Measurements from ENCODE around the gene SAP25. TPM values are rescaled to one million over a fixed set of nuclear protein-coding genes. Genes with fewer than 3 reads are reported as not detected.

The SAP25 gene
- total RNA-seq, 1 donor from 2014 or later: 1.9 TPM

DNA sequence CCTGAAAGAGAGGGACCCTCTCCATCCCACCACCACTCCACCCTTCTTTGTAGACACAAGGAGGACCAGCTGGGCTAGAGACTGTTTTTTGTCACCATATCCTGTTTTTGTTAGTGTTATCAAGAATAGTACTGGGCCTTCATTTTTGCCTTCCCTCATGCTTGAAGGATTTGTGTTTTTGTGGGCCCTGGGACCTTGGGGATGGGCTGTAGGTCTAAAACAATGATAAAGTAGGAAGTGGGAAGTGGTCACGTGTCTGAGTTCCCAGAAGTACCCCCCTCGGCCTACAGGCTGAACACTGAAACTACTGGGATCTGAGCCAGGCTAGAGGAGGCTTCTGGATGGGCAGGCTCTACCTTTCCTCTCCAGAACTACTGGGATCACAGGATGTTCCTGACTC lies 25.8 kb downstream of the SAP25 start:
- Histone ChIP-seq H2AFZ (ENCODE audit: low read depth, low read length) (no peak overlapping the region), H3K4me3 (ENCODE audit: insufficient read depth, low read depth, low read length) (no peak overlapping the region), H3K4me2 (ENCODE audit: low read length) (no peak overlapping the region), H3K27me3 (ENCODE audit: insufficient read depth, low read length) (no peaks in the 10 kb centered on the region), H4K20me1 (ENCODE audit: insufficient read depth, low read length) (no peaks in the 10 kb centered on the region), H3K9me3 (ENCODE audit: insufficient read depth, low read depth, low read length) (no peaks in the 10 kb centered on the region), H3K9ac (ENCODE audit: low read length) (no peak overlapping the region), H3K27ac (ENCODE audit: low read depth, low read length) (no peak overlapping the region), H3K36me3 (ENCODE audit: insufficient read depth, low read length) (peaks cover 2% of the 10 kb centered on the region), H3K79me2 (ENCODE audit: insufficient read depth, low read length) (peaks cover 11% of the 10 kb centered on the region), H3K4me1 (ENCODE audit: insufficient read depth, low read length) (peaks cover 34% of the 10 kb centered on the region)
- FAIRE-seq (no peak), DNase-seq (ENCODE audit: low read depth) (no peak)
- Mint-ChIP-seq H3K4me3 (ENCODE audit: unreplicated experiment) (no peak overlapping the region), H3K36me3 (ENCODE audit: low read depth, unreplicated experiment) (no peaks in the 10 kb centered on the region), H3K27me3 (ENCODE audit: low read depth, unreplicated experiment) (no peaks in the 10 kb centered on the region), H3K9me3 (ENCODE audit: unreplicated experiment) (no peaks in the 10 kb centered on the region), H3K27ac (ENCODE audit: unreplicated experiment) (peak overlapping the region; percentile 83), H3K4me1 (ENCODE audit: low read depth, unreplicated experiment) (peaks cover 41% of the 10 kb centered on the region)
- TF ChIP-seq, protein P1, sequence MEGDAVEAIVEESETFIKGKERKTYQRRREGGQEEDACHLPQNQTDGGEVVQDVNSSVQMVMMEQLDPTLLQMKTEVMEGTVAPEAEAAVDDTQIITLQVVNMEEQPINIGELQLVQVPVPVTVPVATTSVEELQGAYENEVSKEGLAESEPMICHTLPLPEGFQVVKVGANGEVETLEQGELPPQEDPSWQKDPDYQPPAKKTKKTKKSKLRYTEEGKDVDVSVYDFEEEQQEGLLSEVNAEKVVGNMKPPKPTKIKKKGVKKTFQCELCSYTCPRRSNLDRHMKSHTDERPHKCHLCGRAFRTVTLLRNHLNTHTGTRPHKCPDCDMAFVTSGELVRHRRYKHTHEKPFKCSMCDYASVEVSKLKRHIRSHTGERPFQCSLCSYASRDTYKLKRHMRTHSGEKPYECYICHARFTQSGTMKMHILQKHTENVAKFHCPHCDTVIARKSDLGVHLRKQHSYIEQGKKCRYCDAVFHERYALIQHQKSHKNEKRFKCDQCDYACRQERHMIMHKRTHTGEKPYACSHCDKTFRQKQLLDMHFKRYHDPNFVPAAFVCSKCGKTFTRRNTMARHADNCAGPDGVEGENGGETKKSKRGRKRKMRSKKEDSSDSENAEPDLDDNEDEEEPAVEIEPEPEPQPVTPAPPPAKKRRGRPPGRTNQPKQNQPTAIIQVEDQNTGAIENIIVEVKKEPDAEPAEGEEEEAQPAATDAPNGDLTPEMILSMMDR (IDR thresholded peaks at IDR 0.05; ENCODE audit: insufficient read depth, low read depth, low read length): no peak
- TF ChIP-seq EZH2 (IDR thresholded peaks at IDR 0.05; ENCODE audit: insufficient read depth, low read length): no peak

DNA sequence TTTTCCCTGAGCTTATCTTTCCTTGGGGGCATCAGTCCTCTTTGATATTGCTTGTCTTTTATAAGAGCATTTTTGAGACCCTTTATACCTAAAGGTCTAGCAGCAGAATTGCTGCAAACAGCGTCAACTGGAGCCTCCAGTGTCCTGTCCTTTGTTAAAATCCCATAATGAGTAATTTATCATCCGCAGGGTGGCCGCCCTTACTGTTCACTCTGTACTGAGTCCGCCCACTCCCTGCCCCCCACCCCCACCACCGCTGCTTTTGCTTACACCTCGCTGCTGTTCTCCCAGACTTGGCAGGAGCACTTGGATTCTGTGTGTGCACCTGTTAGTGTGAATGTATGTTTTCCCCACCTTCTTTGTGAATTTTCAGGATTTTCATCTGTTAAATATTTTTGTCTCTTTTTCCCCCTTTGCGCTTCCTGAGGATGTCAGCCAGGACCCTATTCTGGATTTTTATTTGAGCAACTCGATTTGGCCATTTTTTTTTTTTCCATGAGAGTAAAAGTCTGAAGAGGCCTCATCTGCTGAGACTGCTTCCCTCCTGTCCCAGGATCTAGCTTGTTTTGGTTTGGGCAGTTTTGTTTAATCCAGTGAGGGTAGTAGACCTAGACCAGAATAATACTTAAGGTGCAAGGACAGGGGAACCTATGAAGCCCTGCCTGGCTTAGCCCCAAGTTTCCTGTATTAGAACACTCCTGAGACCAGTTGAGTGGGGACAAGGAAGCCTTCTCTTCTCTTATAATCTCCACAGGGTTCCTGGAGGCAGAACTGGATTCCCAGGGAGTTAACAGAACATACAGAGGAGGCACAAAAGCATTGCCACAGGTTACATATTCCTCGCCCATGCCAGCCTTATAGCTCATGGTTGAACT lies 26.5 kb downstream of the SAP25 start:
- Histone ChIP-seq H3K27me3 (ENCODE audit: insufficient read depth, low read length) (no peaks in the 10 kb centered on the region), H3K4me1 (ENCODE audit: insufficient read depth, low read length) (peaks cover 34% of the 10 kb centered on the region), H3K79me2 (ENCODE audit: insufficient read depth, low read length) (peaks cover 15% of the 10 kb centered on the region), H3K9me3 (ENCODE audit: insufficient read depth, low read depth, low read length) (no peaks in the 10 kb centered on the region), H4K20me1 (ENCODE audit: insufficient read depth, low read length) (no peaks in the 10 kb centered on the region), H3K9ac (ENCODE audit: low read length) (peak overlapping the region; percentile 34), H3K4me3 (ENCODE audit: insufficient read depth, low read depth, low read length) (no peak overlapping the region), H2AFZ (ENCODE audit: low read depth, low read length) (no peak overlapping the region), H3K4me2 (ENCODE audit: low read length) (peak overlapping the region; percentile 74), H3K36me3 (ENCODE audit: insufficient read depth, low read length) (peaks cover under 1% of the 10 kb centered on the region), H3K27ac (ENCODE audit: low read depth, low read length) (peak overlapping the region; percentile 71)
- Mint-ChIP-seq H3K4me3 (ENCODE audit: unreplicated experiment) (peak overlapping the region; percentile 9), H3K9me3 (ENCODE audit: unreplicated experiment) (no peaks in the 10 kb centered on the region), H3K4me1 (ENCODE audit: low read depth, unreplicated experiment) (peaks cover 41% of the 10 kb centered on the region), H3K27me3 (ENCODE audit: low read depth, unreplicated experiment) (no peaks in the 10 kb centered on the region), H3K27ac (ENCODE audit: unreplicated experiment) (peak overlapping the region; percentile 90), H3K36me3 (ENCODE audit: low read depth, unreplicated experiment) (no peaks in the 10 kb centered on the region)
- no peak for DNase-seq (ENCODE audit: low read depth)
- no peak for TF ChIP-seq EZH2 (IDR thresholded peaks at IDR 0.05; ENCODE audit: insufficient read depth, low read length)
- TF ChIP-seq, protein P1 (IDR thresholded peaks at IDR 0.05; ENCODE audit: insufficient read depth, low read depth, low read length): no peak
- no peak for FAIRE-seq

Data from astrocyte (in vitro differentiated cells and primary cell).